Activated T-helper 17 cell treated with anti-CD3 and anti-CD28 coated beads, Interleukin-2, amount 50 U/mL, for 72 hours (primary cell): ENCODE results near the gene LIPA. TPM values are rescaled to one million over a fixed set of nuclear protein-coding genes. Genes with fewer than 3 reads are reported as not detected.
A peak's percentile ranks its signal among the peaks of the same experiment; 100 is the strongest.

Source experiments
- ATAC-seq: fragments of 150-1000 bp; cut with Tn5 transposase; replicated peaks from 2 replicates; pipeline ENCODE4 v1.10.0; 2021; ENCODE audit warnings: mild to moderate bottlenecking, moderate library complexity
- H3K27ac Mint-ChIP-seq: one replicate; pipeline ENCODE4 v1.8.0; 2022; ENCODE audit warnings: mixed read lengths
- H3K27me3 Mint-ChIP-seq: one replicate; pipeline ENCODE4 v1.8.0; 2022; ENCODE audit warnings: mixed read lengths
- H3K36me3 Mint-ChIP-seq: one replicate; pipeline ENCODE4 v1.8.0; 2022; ENCODE audit warnings: low read depth, mild to moderate bottlenecking, mixed read lengths
- H3K4me1 Mint-ChIP-seq: one replicate; pipeline ENCODE4 v1.8.0; 2022; ENCODE audit warnings: mixed read lengths
- H3K4me3 Mint-ChIP-seq: one replicate; pipeline ENCODE4 v1.8.0; 2022; ENCODE audit warnings: mild to moderate bottlenecking, mixed read lengths
- H3K9me3 Mint-ChIP-seq: one replicate; pipeline ENCODE4 v1.8.0; 2022; ENCODE audit warnings: mixed read lengths
- total RNA-seq, 2 donors: library from RNA; stranded (reverse); gene quantifications; one replicate each; pipeline ENCODE4 v1.2.3, GENCODE V29; 2022

LIPA gene
- total RNA-seq, 2 donors from 2014 or later, result 26.4 to 68.5 TPM

DNA sequence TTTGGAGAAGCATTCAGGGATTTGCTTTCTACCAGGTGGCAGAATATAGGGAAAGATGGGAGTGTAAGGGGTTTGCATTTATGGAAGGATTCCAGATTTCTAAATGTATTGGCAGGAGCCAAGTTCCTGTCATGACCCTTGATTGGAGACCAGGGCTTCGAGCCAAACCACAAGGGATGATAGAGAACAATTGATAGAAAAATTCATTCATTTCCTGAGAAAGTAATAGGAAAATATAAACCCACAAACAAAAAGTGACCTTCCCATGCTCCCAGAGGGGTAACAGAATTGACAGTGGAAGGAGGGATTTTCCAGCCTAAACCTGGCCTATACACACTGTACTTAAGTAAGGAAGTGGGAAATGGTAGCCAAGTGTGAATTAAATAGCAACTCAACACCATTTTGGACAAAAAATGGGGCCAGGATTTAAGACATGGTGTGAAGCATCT is 27.9 kb upstream of the LIPA start:
- Mint-ChIP-seq H3K4me3 (no peak overlapping the region), H3K27me3 (no peaks in the 10 kb centered on the region), H3K27ac (no peak overlapping the region), H3K4me1 (no peaks in the 10 kb centered on the region), H3K36me3 (no peaks in the 10 kb centered on the region), H3K9me3 (no peaks in the 10 kb centered on the region)
- ATAC-seq, result no peak

DNA sequence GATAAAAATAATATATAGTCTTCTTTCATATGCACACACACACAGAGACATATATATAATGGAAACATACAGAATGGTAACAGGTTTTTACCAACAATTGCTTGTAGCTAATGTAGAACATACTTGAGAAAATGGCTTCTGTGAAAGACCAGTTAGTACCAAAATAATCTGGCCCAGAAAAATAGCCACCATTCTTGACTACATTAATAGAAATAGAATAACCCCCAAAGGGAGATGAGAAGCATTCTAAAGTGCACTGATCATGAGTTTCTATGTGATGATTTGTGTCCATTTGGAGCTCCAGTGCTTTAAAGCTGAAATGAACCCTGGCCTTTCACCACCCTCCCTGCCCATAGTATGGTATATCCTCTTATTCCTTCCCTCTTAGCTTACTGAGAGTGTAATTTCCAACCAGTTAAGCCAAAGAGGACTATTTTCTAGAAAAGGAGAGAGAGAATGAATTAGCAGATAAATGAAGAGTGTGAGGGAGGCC is 27.4 kb upstream of the LIPA start:
- no peak overlapping the region for H3K27ac Mint-ChIP-seq
- H3K4me1 Mint-ChIP-seq, result no peaks in the 10 kb centered on the region
- H3K4me3 Mint-ChIP-seq, result no peak overlapping the region
- H3K9me3 Mint-ChIP-seq, result no peaks in the 10 kb centered on the region
- H3K36me3 Mint-ChIP-seq, result no peaks in the 10 kb centered on the region
- no peak for ATAC-seq
- H3K27me3 Mint-ChIP-seq, result no peaks in the 10 kb centered on the region

DNA sequence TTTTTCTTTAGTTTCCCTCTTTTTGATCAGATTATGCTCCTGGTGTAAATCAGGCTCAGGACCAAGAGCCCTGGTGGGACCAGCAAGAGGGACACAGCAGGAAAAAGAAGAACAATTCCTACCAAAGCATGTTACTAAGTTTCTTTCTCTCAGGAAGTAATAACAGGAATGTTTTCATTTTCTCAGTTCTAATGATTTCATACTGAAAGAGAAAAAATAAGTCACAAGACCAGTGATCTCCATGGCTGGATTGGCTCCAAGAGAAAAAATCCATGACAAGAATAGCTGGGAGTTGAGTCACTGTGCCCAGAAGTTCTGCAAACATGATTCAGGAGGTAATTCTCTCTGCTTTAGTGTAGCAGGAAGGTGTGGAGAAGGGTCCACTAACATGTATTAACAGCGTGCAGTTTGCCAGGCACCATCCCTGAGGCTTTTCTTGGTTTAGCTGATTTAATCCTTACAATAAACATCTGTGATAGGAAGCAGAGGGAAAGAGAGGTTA is 26.5 kb upstream of the LIPA start:
- Mint-ChIP-seq H3K27ac (no peak overlapping the region), H3K27me3 (peaks cover 2% of the 10 kb centered on the region), H3K9me3 (no peaks in the 10 kb centered on the region), H3K4me1 (no peaks in the 10 kb centered on the region), H3K36me3 (no peaks in the 10 kb centered on the region), H3K4me3 (no peak overlapping the region)
- ATAC-seq, result no peak

DNA sequence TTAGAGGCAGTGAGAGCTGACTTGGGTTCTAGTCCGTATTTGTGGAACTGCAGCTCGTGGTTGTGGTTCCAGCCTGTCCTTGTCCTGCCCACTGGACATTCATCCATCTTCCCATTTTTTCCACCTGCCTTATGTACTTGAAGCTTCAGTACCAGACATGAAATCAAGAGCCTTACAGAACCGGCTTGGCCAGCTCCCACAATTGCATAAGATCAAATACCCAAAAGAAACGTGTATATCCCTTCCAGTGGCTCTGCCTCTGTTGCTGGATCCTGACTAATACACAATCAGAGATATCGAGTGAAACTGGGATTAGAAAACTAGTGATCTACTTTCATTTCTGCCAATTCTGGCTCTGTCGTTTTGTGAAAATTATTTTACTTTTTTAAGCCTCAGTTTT is 23.8 kb upstream of the LIPA start:
- no peak for ATAC-seq
- no peaks in the 10 kb centered on the region for H3K9me3 Mint-ChIP-seq
- no peaks in the 10 kb centered on the region for H3K36me3 Mint-ChIP-seq
- peaks cover 4% of the 10 kb centered on the region for H3K27me3 Mint-ChIP-seq
- no peaks in the 10 kb centered on the region for H3K4me1 Mint-ChIP-seq
- H3K27ac Mint-ChIP-seq, result no peak overlapping the region
- H3K4me3 Mint-ChIP-seq, result no peak overlapping the region

DNA sequence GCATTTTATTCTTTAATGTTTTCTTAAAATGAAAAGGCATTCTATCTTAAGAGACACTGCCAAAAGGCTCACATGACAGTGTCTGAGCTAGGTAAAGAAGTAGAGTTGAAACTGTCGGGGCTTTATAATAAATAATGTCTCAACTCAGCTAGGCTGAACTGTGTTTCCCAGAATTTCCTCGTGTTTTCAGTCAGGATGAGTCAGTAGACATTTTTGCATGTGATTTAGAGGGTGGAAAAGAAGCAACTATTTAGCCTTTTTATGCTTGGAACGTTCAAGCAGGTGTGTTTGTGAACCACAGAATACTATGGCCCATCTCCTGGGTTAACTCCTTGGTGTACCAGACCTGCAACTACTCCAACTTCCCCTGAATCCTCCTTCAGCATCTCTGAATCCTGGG is 23.4 kb upstream of the LIPA start:
- Mint-ChIP-seq H3K4me3 (no peak overlapping the region), H3K36me3 (no peaks in the 10 kb centered on the region), H3K27me3 (peaks cover 4% of the 10 kb centered on the region), H3K27ac (no peak overlapping the region), H3K4me1 (no peaks in the 10 kb centered on the region), H3K9me3 (no peaks in the 10 kb centered on the region)
- no peak for ATAC-seq

DNA sequence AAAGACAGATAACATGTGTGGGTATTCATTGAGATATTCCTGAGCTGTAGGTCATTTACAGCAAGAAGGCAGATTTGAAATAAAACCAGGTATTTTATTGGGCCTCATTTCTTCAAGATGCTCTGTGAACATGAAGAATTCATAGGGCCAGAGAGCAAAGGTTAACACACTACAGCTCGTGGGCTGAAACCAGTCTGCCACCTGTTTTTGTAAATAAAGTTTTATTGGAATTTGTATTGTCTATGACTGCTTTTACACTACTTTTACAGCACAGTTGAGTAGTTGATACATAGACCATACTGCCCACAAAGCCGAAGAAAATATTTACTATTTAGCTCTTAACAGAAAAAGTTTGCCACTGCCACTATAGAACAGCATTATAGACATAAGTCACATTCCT is 22.1 kb upstream of the LIPA start:
- H3K27ac Mint-ChIP-seq, result no peak overlapping the region
- ATAC-seq, result no peak
- no peaks in the 10 kb centered on the region for H3K9me3 Mint-ChIP-seq
- no peaks in the 10 kb centered on the region for H3K4me1 Mint-ChIP-seq
- no peaks in the 10 kb centered on the region for H3K36me3 Mint-ChIP-seq
- peaks cover 4% of the 10 kb centered on the region for H3K27me3 Mint-ChIP-seq
- H3K4me3 Mint-ChIP-seq, result no peak overlapping the region

DNA sequence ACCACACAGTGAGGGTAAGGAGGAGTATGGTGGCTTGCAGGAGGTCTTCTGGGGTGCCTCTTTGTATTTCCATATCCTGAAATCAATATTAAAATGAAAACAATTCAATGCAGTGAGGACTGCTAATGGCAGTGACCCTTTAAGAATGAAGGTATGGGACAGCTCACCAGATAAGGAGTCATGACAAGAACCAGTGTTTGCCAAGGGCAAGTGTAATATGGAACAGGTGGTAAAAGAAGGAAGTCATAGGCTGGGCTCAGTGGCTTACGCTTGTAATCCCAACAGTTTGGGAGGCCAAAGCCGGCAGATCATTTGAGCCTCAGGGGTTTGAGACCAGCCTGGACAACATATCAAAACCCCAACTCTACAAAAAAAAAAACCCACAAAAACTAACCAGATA is 20.0 kb upstream of the LIPA start:
- H3K27me3 Mint-ChIP-seq, result peaks cover 4% of the 10 kb centered on the region
- ATAC-seq, result no peak
- H3K4me3 Mint-ChIP-seq, result no peak overlapping the region
- no peak overlapping the region for H3K27ac Mint-ChIP-seq
- no peaks in the 10 kb centered on the region for H3K4me1 Mint-ChIP-seq
- no peaks in the 10 kb centered on the region for H3K36me3 Mint-ChIP-seq
- H3K9me3 Mint-ChIP-seq, result no peaks in the 10 kb centered on the region

DNA sequence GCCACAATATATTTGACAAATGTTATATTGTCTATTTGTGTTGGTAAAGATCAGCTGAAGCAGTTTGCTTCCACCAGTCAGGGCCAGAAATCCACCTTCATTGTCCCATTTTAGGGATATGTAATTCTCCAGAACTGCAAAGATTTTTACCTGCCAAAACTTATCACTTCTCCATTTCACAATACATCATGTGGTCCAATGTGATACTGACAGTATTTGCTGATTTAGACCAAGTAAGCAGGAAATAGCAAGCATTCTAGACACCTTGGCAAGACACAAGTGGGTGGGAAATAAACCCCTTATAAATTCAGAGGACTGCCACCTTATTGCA is 18.5 kb upstream of the LIPA start:
- H3K4me3 Mint-ChIP-seq, result no peak overlapping the region
- H3K27ac Mint-ChIP-seq, result no peak overlapping the region
- peaks cover 4% of the 10 kb centered on the region for H3K27me3 Mint-ChIP-seq
- no peaks in the 10 kb centered on the region for H3K9me3 Mint-ChIP-seq
- no peaks in the 10 kb centered on the region for H3K4me1 Mint-ChIP-seq
- H3K36me3 Mint-ChIP-seq, result no peaks in the 10 kb centered on the region
- ATAC-seq, result no peak

DNA sequence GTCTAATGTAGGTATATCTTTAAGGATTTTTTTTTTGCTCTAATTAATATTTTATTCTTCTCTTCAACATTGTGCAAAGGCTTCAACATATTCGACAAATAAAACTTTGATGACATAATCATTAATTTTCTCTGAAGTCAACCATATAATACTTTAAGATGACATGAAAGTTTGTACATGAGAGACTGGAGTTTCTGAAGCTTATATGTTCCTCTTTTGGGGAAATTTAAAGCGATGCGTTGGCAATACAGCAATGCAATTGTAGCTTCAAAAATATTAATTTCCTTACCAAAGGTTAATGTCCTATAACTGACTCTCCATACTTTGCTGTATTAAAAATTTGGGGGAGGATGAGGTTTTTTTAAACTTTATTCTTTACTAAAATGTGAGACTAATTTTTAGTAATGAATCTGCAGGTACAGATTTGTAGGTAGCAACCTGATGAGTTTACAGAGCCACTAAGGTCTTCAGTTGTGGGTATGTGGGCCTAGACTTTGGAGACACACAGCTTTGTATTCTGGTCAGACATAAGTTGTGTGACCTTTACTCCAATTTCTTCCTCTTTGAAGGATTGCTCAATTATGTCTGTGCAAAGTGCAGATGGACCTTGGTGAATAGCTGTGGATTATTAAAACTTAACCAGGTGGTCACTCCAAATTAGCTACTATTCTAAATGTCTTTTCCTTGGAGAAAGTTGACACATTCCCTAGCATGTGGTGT is 18.0 kb upstream of the LIPA start:
- no peaks in the 10 kb centered on the region for H3K4me1 Mint-ChIP-seq
- H3K36me3 Mint-ChIP-seq, result no peaks in the 10 kb centered on the region
- ATAC-seq, result no peak
- peaks cover 4% of the 10 kb centered on the region for H3K27me3 Mint-ChIP-seq
- no peaks in the 10 kb centered on the region for H3K9me3 Mint-ChIP-seq
- H3K4me3 Mint-ChIP-seq, result no peak overlapping the region
- no peak overlapping the region for H3K27ac Mint-ChIP-seq

DNA sequence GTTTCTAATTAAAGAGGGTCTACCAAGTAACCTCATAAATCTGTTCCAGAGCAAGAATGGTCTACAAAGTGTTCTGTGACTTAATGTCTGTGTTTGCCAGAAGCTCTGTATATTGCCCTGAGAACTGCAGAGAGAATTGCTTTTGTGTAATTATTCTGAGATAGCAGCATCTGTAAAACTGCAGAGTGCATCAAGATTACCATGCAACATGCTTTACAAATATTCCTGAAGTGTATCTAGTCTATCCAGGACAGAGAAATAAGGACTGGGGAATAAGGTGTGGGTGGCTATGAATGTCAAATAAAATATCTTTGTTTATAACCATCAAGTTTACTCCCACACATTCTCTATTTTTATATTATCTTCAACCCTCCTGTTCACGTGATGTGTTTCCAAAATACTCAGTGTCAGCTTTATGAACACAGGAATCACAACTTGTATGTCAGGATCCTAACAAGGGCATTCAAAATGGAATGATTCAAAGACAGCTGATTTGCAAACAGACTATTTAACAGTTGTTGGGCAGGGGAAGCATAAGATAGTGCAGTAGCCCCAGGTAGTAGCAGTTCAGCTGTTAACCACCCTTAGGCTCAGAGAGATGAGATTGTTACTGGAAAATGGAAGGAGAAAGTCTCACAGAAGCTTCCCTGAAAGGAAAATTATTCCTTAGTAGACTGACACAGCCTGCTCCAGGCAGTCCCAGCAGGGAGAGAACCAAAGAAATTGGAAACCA is 15.3 kb upstream of the LIPA start:
- no peaks in the 10 kb centered on the region for H3K27me3 Mint-ChIP-seq
- H3K4me1 Mint-ChIP-seq, result no peaks in the 10 kb centered on the region
- no peaks in the 10 kb centered on the region for H3K9me3 Mint-ChIP-seq
- H3K4me3 Mint-ChIP-seq, result no peak overlapping the region
- no peaks in the 10 kb centered on the region for H3K36me3 Mint-ChIP-seq
- no peak for ATAC-seq
- no peak overlapping the region for H3K27ac Mint-ChIP-seq

DNA sequence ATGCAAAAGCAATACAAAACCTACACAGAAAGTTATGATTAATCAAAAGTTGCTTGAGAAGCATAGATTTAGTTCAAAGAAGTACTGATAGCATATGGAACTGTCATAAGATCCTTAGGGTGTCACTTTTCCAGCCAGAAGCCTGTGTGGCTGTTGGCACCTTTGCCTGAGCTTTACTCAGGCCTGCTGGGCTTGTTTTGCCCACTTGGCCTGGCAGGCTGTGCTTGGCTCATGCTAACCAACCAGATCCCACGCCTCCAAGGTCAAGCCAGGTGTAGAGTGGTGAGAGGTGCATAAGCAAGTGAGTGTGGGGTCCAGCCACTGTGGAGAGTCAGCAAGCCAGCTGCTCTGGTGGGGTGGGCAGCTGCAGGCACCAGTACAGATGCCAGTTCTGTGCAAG is 12.0 kb upstream of the LIPA start:
- no peaks in the 10 kb centered on the region for H3K27me3 Mint-ChIP-seq
- no peaks in the 10 kb centered on the region for H3K36me3 Mint-ChIP-seq
- H3K9me3 Mint-ChIP-seq, result no peaks in the 10 kb centered on the region
- no peaks in the 10 kb centered on the region for H3K4me1 Mint-ChIP-seq
- no peak for ATAC-seq
- H3K27ac Mint-ChIP-seq, result no peak overlapping the region
- H3K4me3 Mint-ChIP-seq, result no peak overlapping the region

DNA sequence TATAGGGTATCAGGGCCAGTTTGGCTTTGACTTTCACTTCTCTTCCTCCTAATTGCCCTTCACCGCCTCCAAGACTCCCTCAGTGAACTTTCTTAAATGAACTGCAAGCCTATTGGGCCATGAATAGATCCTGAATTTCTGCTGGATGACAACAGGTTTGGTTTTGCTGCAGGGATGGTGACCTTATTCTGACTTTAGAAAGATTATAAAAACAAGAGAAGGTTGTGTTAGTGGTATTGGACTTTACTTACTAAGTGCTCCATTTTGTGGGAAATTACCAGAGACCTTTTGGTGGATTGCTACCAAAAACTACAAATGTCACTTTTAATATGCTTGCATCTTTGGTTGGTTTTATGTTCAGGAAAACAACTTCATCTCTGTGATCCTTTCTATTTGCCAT is 11.5 kb upstream of the LIPA start:
- H3K27ac Mint-ChIP-seq, result no peak overlapping the region
- no peaks in the 10 kb centered on the region for H3K4me1 Mint-ChIP-seq
- no peaks in the 10 kb centered on the region for H3K9me3 Mint-ChIP-seq
- no peaks in the 10 kb centered on the region for H3K27me3 Mint-ChIP-seq
- no peaks in the 10 kb centered on the region for H3K36me3 Mint-ChIP-seq
- H3K4me3 Mint-ChIP-seq, result no peak overlapping the region
- no peak for ATAC-seq

DNA sequence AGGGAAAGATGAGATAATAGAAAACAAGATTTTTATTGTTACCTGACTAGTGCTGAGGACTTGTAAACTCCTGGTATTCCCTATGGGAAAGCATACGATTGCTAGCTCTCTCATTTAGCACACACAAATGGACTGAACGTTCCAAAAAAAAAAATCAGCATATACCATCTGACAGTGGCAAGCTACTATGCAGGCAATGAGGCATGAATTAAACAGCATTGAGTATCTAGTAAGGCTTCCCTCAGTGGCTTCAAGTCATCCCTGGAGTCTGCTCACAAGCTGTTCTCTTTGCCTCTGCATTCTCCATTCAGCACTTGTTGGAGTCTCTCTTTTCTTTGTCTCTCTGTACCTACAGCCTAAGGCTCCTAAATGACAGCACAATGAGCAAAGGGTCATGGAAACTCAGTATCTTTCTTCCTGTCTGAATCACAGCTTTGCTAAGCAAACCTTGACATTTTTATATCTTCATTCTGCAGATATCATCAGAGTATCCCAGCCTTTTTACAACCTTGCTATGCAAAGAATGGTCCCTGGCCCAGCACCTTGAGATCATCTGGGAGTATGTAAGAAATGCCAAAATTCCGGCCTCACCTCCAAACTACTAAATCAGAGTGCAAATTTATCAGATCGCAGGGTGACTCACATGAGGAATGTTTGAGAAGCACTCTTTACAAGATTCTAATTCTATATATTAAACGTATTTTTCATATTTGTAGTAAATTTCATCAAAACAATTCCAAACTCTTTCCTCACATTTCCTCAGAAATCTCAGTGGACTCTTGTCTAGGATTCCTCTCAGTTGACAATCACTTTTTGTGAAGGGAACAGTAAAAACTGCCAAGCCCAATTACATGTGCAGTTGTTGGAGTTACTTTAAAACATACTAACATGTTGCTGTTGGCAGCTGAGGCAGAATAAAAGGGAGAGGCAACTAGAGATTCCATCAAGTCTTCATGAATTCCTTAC is 10.8 kb upstream of the LIPA start:
- no peaks in the 10 kb centered on the region for H3K27me3 Mint-ChIP-seq
- peak overlapping the region; percentile 28 for H3K27ac Mint-ChIP-seq
- H3K9me3 Mint-ChIP-seq, result no peaks in the 10 kb centered on the region
- H3K4me3 Mint-ChIP-seq, result no peak overlapping the region
- no peak for ATAC-seq
- no peaks in the 10 kb centered on the region for H3K4me1 Mint-ChIP-seq
- no peaks in the 10 kb centered on the region for H3K36me3 Mint-ChIP-seq

DNA sequence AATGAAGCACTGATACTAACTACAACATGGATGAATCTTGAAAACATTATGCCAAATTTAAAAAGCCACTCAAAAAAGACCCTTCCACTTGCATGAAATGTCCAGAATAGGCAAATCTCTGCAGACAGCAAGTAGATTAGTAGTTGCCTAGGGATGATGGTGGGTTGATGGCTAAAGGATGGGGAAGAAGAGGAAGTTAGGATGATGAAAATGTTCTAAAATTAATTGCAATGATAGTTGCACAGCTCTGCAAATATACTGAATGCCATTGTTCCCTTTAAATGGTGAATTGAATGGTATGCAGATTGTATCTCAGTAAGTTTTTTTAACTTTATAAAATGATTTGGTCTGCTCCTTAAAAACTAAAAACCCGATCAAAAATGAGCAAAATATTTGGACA is 7.3 kb upstream of the LIPA start:
- Mint-ChIP-seq H3K36me3 (peaks cover 13% of the 10 kb centered on the region), H3K4me3 (no peak overlapping the region), H3K27me3 (no peaks in the 10 kb centered on the region), H3K27ac (no peak overlapping the region), H3K9me3 (peaks cover 4% of the 10 kb centered on the region), H3K4me1 (peaks cover 12% of the 10 kb centered on the region)
- ATAC-seq, result no peak
